K562 (cell line): ENCODE results near the gene SIGLEC11. TPM values are rescaled to one million over a fixed set of nuclear protein-coding genes. Genes with fewer than 3 reads are reported as not detected.

Source experiments
- ARID1B ChIP-seq: fragments of 450-650 bp; IDR thresholded peaks from 2 replicates; pipeline ENCODE4 v1.6.1; 2016; ENCODE audit warnings: antibody characterized with exemption, mild to moderate bottlenecking, inconsistent platforms
- CBFB ChIP-seq: sonication (generic); formaldehyde crosslinking; IDR thresholded peaks from 2 replicates; pipeline ENCODE4 v1.4.0; 2020; ENCODE audit warnings: mild to moderate bottlenecking, missing genetic modification reagents
- CBX1 ChIP-seq: sonication (generic); IDR thresholded peaks from 2 replicates; pipeline ENCODE4 v1.6.1; 2016; ENCODE audit warnings: antibody characterized with exemption, low read depth, mild to moderate bottlenecking
- DMBX1 ChIP-seq: fragments of 250-450 bp; sonication (Bioruptor Pico); IDR thresholded peaks from 2 replicates; pipeline ENCODE4 v1.8.0; 2022; ENCODE audit warnings: inconsistent platforms, mild to moderate bottlenecking, moderate library complexity, borderline replicate concordance
- E2F3 ChIP-seq: fragments of 250-450 bp; sonication (Bioruptor Pico); IDR thresholded peaks from 2 replicates; pipeline ENCODE4 v1.4.0; 2020; ENCODE audit warnings: mild to moderate bottlenecking
- E4F1 ChIP-seq: fragments of 250-450 bp; sonication (Bioruptor Pico); IDR thresholded peaks from 2 replicates; pipeline ENCODE4 v1.5.0; 2021; ENCODE audit warnings: mild to moderate bottlenecking, borderline replicate concordance
- GMEB1 ChIP-seq: fragments of 250-450 bp; sonication (Bioruptor Pico); IDR thresholded peaks from 2 replicates; pipeline ENCODE4 v1.4.0; 2020; ENCODE audit warnings: mild to moderate bottlenecking
- PRMT5 ChIP-seq: sonication (generic); formaldehyde crosslinking; IDR thresholded peaks from 2 replicates; pipeline ENCODE4 v1.5.0; 2020; ENCODE audit warnings: missing genetic modification reagents
- ZFX ChIP-seq: sonication (generic); formaldehyde crosslinking; IDR thresholded peaks from 2 replicates; pipeline ENCODE4 v1.8.0; 2022; ENCODE audit warnings: mild to moderate bottlenecking, missing genetic modification reagents, moderate library complexity
- ZNF133 ChIP-seq: fragments of 250-450 bp; sonication (Bioruptor Pico); IDR thresholded peaks from 2 replicates; pipeline ENCODE4 v1.4.0; 2020; ENCODE audit warnings: mild to moderate bottlenecking
- ZNF785 ChIP-seq: fragments of 250-450 bp; sonication (Bioruptor Pico); IDR thresholded peaks from 2 replicates; pipeline ENCODE4 v1.4.0; 2020; ENCODE audit warnings: mild to moderate bottlenecking
- polyA plus RNA-seq, 8 experiments: library from polyadenylated mRNA; depleted of rRNA in 4 of 8; stranded (reverse) in 5 of 8; unstranded in 3 of 8; fragments of >200 nt; fragmentation: Nextera tagmentation in 2 of 8; fragmentation: Illumina TruSeq in 1 of 8; extraction: Ambion mirVana in 2 of 8; extraction: Trizol in 1 of 8; gene quantifications; 2 replicates each; pipeline versions ENCODE4 v1.2.1 to v1.2.3, GENCODE V29; 2011 to 2014; ENCODE audit warnings: inconsistent platforms in 1 of 8, missing spikeins in 1 of 8
- total RNA-seq, 7 experiments: library from RNA; depleted of rRNA in 6 of 7; stranded (reverse); fragments of >200 nt in 6 of 7; fragmentation: Illumina TruSeq in 2 of 7; extraction: Trizol in 2 of 7; gene quantifications; 2 replicates each; pipeline versions ENCODE4 v1.2.1 to v1.2.3, GENCODE V29; 2011 to 2021; ENCODE audit warnings: low replicate concordance in 1 of 7
- TF ChIP-seq, protein P1 (sequence below): fragments of 200-600 bp; sonication (generic); IDR thresholded peaks from one replicate; pipeline ENCODE4 v1.6.1; 2012; ENCODE audit warnings: mild to moderate bottlenecking, low read depth, low read length, inconsistent platforms

SIGLEC11 gene
- total and polyA plus RNA-seq, 9 of the 15 experiments (the other 6 are each of a cell fraction or from before 2014, with no cell fraction given), result not detected

DNA sequence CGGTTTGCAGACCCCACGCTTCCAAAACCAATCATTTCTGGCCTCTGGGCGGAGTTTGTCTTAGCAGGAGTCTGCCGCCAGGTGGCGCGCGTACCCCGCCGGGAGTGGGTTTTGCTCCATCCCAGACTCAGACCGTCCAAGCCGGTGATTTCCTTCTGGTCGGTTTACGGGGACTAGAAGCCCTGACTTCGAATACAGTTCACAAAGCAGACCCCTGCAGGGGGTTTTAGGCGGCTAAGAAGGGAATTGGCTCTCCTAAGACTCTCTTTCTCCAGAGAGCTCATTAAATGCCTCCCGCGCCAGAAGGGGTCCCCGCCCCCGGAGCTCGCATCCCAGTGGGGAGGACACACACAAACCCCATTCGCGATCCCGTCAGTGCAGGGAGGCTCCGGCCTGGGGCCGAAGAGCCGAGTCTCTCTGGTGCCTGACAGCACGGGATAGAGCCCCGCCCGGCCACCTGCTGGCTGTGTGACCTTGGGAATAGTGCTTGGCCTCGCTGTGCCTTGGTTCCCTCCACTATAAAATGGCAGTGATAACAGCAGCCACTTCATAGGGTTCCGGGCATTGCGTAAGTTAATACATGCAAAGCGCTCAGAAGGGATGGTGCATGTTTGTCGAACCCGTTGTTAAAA lies 23.1 kb downstream of the SIGLEC11 start (continued):
- TF ChIP-seq, protein P1, sequence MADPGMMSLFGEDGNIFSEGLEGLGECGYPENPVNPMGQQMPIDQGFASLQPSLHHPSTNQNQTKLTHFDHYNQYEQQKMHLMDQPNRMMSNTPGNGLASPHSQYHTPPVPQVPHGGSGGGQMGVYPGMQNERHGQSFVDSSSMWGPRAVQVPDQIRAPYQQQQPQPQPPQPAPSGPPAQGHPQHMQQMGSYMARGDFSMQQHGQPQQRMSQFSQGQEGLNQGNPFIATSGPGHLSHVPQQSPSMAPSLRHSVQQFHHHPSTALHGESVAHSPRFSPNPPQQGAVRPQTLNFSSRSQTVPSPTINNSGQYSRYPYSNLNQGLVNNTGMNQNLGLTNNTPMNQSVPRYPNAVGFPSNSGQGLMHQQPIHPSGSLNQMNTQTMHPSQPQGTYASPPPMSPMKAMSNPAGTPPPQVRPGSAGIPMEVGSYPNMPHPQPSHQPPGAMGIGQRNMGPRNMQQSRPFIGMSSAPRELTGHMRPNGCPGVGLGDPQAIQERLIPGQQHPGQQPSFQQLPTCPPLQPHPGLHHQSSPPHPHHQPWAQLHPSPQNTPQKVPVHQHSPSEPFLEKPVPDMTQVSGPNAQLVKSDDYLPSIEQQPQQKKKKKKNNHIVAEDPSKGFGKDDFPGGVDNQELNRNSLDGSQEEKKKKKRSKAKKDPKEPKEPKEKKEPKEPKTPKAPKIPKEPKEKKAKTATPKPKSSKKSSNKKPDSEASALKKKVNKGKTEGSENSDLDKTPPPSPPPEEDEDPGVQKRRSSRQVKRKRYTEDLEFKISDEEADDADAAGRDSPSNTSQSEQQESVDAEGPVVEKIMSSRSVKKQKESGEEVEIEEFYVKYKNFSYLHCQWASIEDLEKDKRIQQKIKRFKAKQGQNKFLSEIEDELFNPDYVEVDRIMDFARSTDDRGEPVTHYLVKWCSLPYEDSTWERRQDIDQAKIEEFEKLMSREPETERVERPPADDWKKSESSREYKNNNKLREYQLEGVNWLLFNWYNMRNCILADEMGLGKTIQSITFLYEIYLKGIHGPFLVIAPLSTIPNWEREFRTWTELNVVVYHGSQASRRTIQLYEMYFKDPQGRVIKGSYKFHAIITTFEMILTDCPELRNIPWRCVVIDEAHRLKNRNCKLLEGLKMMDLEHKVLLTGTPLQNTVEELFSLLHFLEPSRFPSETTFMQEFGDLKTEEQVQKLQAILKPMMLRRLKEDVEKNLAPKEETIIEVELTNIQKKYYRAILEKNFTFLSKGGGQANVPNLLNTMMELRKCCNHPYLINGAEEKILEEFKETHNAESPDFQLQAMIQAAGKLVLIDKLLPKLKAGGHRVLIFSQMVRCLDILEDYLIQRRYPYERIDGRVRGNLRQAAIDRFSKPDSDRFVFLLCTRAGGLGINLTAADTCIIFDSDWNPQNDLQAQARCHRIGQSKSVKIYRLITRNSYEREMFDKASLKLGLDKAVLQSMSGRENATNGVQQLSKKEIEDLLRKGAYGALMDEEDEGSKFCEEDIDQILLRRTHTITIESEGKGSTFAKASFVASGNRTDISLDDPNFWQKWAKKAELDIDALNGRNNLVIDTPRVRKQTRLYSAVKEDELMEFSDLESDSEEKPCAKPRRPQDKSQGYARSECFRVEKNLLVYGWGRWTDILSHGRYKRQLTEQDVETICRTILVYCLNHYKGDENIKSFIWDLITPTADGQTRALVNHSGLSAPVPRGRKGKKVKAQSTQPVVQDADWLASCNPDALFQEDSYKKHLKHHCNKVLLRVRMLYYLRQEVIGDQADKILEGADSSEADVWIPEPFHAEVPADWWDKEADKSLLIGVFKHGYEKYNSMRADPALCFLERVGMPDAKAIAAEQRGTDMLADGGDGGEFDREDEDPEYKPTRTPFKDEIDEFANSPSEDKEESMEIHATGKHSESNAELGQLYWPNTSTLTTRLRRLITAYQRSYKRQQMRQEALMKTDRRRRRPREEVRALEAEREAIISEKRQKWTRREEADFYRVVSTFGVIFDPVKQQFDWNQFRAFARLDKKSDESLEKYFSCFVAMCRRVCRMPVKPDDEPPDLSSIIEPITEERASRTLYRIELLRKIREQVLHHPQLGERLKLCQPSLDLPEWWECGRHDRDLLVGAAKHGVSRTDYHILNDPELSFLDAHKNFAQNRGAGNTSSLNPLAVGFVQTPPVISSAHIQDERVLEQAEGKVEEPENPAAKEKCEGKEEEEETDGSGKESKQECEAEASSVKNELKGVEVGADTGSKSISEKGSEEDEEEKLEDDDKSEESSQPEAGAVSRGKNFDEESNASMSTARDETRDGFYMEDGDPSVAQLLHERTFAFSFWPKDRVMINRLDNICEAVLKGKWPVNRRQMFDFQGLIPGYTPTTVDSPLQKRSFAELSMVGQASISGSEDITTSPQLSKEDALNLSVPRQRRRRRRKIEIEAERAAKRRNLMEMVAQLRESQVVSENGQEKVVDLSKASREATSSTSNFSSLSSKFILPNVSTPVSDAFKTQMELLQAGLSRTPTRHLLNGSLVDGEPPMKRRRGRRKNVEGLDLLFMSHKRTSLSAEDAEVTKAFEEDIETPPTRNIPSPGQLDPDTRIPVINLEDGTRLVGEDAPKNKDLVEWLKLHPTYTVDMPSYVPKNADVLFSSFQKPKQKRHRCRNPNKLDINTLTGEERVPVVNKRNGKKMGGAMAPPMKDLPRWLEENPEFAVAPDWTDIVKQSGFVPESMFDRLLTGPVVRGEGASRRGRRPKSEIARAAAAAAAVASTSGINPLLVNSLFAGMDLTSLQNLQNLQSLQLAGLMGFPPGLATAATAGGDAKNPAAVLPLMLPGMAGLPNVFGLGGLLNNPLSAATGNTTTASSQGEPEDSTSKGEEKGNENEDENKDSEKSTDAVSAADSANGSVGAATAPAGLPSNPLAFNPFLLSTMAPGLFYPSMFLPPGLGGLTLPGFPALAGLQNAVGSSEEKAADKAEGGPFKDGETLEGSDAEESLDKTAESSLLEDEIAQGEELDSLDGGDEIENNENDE, result no peak
- TF ChIP-seq ZFX (CRISPR knock-in tag) (no peak), E4F1 (CRISPR knock-in tag) (no peak), ZNF785 (CRISPR knock-in tag) (no peak), ZNF133 (CRISPR knock-in tag) (no peak), E2F3 (no peak), ARID1B (no peak), GMEB1 (CRISPR knock-in tag) (no peak), DMBX1 (CRISPR knock-in tag) (no peak), CBFB (CRISPR knock-in tag) (no peak), CBX1 (0 out of 2 replicates have a peak, but pooled peaks have one; percentile 34), PRMT5 (CRISPR knock-in tag) (no peak)
